Fibroblast of the conjunctiva (primary cell): Measurements from ENCODE around the gene NKX2-3.

Source experiments
- DNase-seq: peaks from one replicate; pipeline ENCODE4 v3.0.0-alpha.2; 2010; ENCODE audit warnings: low read depth

NKX2-3 gene

DNA sequence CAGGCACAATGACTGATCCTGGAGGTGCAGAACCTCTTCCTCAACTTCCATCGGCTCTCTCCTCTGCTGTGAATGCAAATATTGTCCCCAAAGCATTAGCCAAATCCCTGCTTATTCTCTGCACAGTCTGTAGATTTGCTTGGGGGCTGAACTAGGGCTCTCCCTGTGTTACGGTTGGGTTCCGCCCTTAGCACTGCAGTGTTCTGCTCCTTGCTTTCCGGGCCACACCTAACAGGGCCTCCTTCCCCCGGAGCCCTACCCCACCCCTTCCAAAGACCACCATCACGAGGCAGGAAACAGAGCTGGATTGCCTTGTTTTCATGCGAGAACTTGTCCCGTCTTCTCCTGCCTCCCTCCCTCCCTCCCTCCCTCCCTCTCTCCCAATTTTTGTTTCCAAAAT is 50.9 kb downstream of the NKX2-3 start:
- DNase-seq, result no peak
